Urothelium cell line (cell line): ENCODE measurements around the gene PHAX.
"Not testable (repeated sequence)": the region's sequence is repeated elsewhere in the genome, so short reads cannot be mapped to it uniquely, and the experiment has no call there.

Experiments used
- DNase-seq: peaks from one replicate; pipeline ENCODE4 v3.0.0; 2011; ENCODE audit warnings: low spot score, mixed read lengths
- FAIRE-seq: peaks from 2 replicates; lab custom pipeline; 2011; peaks lifted over from hg19 to GRCh38; lab: Jason Lieb, UNC

Gene PHAX

DNA sequence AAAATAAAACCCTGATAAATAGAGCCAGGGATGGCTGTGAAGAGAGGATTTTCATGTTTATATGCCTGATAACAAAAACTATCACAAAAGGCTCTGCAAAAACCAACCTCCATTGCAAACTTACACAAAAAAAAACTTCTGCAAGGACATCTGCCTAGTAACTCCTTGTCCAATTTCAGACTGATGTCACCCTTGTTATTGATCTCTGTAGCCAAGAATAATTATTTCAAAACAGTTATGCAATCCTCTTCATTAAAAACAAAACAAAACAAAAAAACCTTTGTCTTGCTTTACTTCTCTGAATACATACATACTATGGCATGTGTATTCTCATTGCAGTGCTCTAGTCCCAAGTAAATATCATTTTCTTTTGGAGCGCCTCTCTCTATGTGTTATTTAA is 49.7 kb downstream of the PHAX start:
- no peak for DNase-seq
- FAIRE-seq, result no peak

DNA sequence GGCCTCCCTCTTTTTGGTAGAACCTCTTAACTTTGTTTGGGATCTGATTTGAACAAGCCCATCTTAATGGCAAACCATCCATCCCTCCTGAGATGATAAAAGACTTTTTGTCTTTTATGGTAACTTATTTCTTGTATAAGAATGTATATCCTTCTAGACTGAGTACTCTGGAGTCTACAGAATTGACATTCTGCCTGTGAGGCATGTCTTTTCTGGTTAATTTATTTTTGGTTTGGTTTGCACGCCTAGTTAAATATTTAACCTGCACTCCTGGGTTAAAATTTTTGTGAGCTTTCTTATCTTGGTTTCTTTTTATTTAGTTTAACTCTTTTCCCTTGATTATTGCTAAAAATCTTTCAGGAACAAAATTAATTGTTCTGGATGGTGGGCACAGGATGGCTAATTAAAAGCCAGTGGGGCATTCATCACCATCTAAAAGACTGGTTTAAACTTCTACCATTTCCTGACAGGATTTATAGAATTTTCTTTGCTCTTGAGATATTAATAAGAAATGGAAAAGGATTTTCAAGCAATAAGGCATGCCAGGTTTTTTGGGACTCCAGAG is 50.3 kb downstream of the PHAX start:
- DNase-seq, result no peak
- FAIRE-seq, result no peak

DNA sequence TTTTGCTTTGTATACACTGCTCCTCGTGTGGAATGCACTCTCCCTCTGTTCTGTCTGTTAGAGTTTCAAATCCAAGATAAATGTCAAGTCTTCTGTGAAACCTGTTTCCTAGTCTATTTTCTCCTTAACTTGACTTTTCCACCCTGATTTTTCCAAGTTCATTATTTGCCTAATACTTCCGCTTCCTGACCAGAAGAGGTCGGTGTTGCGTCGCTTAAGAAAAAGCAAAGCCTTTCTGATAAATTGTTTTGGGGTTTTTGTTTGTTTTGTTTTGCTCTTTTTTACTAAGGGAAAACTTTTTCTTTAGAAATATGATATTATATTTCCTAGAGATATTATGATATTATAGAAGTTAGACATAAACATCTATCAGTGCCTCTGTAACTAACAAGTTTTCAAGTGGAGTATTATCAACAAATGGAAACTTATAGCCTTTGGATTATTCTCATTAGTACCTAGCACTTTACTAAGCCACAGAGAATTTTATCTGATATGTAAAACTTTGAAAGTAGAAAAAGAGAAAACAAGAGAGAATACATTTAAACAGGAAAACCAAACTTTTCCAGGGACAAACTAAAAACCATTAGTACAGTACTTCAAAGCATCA is 55.8 kb downstream of the PHAX start:
- FAIRE-seq (no peak), DNase-seq (peak; percentile 42)

DNA sequence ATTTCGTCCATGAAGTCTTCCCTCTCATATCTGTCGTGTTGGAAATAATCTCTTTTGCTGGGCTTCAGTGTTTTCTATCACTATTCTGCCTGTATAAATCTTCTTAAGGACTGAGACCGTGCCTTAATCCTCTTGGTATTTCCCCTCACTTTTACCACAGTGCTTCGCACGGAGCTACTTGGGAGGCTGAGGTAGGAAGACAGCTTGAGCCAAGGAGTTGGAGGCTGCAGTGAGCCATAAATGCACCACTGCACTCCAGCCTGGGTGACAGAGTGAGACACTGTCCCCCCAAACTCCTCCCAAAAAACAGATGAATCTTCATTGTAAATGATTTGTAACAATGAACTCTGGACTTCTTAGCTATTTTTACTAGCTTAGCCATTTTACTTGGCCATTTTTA is 57.8 kb downstream of the PHAX start:
- no peak for DNase-seq
- no peak for FAIRE-seq

DNA sequence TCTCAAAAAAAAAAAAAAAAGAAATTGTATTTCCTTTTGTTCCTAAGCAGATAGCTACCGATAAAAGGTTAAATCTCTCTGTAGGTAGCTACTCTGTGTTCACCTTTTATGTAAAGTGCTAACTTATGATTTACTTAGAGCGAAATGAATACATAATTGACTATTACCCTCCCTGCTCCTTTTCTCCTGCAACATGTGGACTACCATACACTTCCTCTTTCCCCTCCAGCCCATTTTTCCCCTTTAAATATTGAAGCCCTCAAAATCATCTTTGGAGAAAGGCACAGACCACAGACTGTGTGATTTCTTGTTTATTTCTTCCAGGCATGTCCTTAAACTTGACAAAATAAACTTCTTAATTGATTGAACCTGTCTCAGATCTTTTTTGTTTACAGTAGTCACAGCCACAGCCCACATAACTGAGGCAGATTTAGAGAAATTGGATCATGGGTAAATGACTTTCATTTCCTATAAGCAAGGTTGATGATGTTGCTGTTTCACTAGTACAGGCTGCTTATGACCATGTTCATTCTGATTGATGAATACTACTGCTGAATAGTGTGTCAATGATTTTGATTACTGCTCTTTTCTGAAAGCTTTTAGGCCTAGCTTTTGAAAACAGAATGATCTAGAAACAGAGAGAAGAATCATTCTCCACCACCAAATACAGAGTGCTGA is 59.2 kb downstream of the PHAX start:
- DNase-seq (no peak), FAIRE-seq (no peak)

DNA sequence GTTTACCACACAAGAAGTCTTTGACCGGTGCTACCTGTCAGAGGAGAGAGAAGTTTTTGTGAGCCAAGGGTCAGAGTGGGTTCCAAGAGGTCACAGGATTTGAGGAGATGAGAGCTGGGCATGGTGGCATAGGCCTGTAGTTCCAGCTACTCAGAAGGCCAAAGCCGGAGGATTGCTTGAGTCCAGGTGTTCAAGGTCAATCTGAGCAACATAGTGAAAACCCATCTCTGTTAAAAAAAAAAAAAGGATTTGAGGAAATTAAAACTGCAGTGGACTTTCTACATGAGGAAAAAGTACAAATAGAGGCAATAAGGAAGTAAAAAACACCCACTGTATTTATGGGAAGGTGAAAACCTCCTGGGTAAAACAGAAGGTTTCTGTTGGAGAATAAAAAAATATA is 63.8 kb downstream of the PHAX start:
- DNase-seq (no peak), FAIRE-seq (no peak)

DNA sequence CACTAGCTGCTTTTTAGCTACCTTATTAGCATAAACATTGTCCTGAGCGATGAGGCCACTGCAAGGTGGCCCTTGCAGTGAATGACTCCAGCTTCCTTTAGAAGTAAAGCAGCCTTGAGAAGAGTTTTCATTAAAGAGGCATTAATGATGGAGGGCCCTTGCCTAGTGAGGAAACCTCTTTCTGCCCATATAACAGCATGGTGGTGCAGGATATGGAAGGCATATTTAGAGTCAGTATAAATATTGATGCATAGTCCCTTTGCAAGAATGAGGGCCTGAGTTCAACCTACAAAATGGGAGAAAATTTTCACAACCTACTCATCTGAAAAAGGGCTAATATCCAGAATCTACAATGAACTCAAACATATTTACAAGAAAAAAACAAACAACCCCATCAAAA is 69.4 kb downstream of the PHAX start:
- FAIRE-seq, DNase-seq: not testable (repeated sequence)

DNA sequence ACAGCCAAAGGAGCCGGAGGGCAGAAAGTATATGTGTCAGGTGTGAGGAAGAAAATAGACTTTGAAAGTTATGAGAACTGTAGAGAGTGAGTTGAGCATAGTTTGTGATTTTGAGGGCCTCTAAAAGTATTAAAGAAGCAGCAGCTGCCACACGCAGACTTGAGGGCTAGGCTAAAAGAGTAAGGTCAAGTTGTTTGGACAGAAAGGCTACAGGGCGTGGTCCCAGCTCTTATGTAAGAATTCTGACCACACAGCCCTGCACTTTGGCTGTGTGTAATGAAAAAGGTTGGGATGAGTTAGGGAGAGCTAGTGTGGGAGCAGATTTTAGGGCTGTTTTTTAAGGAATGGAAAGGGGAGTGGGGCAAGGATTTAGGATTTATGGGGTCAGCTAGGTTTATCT is 70.9 kb downstream of the PHAX start:
- DNase-seq, FAIRE-seq: not testable (repeated sequence)

DNA sequence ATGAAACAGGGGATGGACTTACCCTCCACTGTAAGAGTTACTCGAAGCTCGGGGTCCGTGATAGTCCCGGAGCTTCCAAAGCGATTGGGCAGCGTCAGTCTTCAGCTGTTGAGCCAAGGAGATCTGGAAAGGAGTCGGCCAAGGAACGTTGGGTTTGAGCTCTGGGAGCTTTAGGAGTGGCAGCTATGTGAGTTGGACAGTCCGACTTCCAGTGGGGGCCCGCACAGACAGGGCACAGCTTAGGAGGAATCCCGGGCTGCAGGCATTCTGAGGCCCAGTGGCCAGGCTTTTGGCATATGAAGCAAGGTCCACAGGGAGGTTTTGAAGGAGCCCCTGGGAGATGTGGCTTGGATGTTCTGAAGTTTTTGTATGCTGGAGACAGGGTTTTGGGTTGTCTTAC is 72.7 kb downstream of the PHAX start:
- DNase-seq, result no peak
- FAIRE-seq, result no peak

DNA sequence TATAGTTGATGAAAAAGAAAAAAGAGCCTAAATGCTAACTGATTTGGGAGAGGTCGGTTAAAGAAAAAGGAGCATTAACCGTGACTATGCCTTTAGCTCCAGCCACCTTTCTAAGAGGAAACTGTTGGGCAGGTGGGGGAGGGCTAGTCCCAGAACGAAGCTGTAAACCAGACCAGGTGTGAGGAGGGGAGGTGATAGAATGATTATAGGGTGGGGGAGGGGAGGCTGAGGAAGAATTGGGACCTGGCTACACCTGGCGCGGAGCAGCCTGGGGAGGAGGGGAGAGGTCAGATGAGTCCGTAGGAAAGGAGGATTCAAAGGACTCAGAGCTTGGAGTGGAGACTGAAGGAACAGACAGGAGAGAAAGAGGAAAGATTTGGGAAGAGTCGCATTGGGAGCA is 73.4 kb downstream of the PHAX start:
- DNase-seq (no peak), FAIRE-seq (no peak)

DNA sequence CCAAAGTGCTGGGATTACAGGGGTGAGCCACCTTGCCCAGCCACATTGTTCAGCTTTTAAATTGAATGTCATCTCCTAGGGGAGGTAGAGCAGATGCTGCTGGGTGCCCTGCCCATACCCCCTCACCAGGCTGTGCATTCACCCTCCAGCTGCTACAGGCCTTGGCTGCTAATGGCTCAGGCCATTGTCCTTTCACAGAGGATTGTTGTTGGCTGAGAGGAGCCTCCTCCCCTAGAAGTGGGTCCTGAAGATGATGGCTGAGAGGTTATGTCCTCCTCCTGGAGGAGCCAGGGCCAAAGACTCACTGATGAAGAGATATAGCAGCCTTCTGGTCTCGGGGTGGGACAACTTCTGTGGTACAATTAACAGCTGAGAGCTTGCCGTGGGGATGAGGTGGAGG is 74.6 kb downstream of the PHAX start:
- DNase-seq, result no peak
- FAIRE-seq, result no peak

DNA sequence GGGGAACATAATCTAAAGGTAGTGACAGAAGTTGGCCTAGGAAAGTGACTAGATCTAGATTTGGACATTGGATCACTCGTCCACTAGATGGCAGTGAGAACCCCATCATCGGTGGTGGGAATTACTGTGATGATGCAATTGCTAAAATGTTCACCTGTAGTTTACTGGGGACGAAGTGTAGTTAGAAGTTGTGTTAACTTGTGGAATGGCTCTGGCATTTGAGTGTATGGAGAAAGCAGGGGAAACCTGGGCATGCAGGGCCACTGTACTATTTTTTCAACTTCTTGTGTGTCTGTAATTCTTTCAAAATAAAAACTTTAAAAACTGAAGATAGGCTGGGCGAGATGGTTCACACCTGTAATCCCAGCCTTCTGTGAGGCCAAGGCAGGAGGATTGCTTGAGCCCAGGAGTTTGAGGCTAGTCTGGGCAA is 75.5 kb downstream of the PHAX start:
- peak; percentile 83 for DNase-seq
- FAIRE-seq, result no peak
